HFF-Myc (cell line): ENCODE data around the gene ZEB2.

Experiments
- DNase-seq: peaks from one replicate; pipeline ENCODE4 v3.0.0-alpha.2; 2011; ENCODE audit warnings: low read depth; ENCODE audit errors: extremely low read depth
- H3K4me3 ChIP-seq: replicated peaks from 2 replicates; pipeline ENCODE4 v1.5.1; 2011; ENCODE audit warnings: low read depth, mild to moderate bottlenecking, control low read depth, low read length
- TF ChIP-seq, protein P1 (sequence below): IDR thresholded peaks from 2 replicates; pipeline ENCODE4 v1.5.1; 2012; ENCODE audit warnings: mild to moderate bottlenecking, low read depth, low read length, control low read depth; ENCODE audit errors: missing control alignments

ZEB2 gene

GRCh38 chr2:144389930-144390311, 130.0 kb downstream of the ZEB2 start:
- no peak overlapping the region for H3K4me3 ChIP-seq
- TF ChIP-seq, protein P1, sequence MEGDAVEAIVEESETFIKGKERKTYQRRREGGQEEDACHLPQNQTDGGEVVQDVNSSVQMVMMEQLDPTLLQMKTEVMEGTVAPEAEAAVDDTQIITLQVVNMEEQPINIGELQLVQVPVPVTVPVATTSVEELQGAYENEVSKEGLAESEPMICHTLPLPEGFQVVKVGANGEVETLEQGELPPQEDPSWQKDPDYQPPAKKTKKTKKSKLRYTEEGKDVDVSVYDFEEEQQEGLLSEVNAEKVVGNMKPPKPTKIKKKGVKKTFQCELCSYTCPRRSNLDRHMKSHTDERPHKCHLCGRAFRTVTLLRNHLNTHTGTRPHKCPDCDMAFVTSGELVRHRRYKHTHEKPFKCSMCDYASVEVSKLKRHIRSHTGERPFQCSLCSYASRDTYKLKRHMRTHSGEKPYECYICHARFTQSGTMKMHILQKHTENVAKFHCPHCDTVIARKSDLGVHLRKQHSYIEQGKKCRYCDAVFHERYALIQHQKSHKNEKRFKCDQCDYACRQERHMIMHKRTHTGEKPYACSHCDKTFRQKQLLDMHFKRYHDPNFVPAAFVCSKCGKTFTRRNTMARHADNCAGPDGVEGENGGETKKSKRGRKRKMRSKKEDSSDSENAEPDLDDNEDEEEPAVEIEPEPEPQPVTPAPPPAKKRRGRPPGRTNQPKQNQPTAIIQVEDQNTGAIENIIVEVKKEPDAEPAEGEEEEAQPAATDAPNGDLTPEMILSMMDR: no peak
- DNase-seq: no peak

DNA sequence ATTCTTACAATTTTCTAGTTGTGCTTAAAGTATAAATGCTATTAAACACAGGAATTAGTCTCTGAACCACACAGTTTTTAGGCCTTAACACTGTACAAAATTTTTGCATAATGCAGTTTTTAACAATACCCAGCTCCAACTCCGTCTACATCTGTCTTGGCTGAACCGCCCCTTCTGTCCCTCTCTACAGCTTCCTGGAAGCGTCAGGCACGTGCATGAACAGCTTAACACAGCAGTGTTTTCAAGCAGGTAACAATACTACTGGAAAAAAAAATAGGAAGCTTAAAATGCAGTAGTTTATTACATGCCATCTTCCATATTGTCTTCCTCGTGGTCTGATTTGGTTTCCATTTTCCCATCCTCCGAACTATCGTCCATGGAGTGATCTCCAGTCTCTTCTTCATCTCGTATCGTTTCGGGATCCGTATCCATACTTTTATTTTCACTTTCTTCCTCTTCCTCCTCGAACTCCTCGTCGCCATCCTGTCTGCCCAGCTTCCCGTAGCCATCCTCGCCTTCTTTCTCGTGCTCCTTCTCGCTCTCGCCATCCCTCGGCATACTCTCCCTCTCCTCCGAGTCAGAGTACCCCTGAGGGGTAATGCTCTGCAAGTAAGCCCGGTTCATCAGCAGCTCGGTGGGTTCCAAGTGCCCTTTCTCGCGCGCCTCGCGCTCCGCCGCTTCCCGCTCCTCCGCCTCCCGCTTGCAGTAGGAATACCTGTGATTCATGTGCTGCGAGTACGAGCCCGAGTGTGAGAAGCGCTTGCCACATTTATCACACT, 130.6 kb downstream of the ZEB2 start:
- H3K4me3 ChIP-seq: no peak overlapping the region
- TF ChIP-seq, protein P1: no peak
- no peak for DNase-seq

DNA sequence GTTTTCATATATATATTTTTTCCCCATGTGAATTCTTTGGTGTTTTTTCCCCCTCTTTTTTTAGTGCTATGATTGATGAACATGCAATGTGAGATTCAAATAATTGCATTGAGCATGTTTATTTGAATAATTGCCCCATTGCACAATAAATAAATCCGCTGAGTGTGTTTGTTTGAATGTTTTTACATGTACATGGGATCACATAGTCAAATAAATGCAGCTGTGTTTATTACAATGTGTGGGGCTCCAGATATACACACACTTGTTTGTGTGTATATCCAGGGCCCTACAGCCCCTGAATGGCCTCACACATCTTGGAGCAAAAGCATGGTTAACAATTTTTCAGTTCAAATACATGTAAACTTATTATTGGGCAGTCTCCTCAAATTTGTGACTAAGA, 134.5 kb downstream of the ZEB2 start:
- DNase-seq: no peak
- TF ChIP-seq, protein P1: no peak
- H3K4me3 ChIP-seq: no peak overlapping the region

DNA sequence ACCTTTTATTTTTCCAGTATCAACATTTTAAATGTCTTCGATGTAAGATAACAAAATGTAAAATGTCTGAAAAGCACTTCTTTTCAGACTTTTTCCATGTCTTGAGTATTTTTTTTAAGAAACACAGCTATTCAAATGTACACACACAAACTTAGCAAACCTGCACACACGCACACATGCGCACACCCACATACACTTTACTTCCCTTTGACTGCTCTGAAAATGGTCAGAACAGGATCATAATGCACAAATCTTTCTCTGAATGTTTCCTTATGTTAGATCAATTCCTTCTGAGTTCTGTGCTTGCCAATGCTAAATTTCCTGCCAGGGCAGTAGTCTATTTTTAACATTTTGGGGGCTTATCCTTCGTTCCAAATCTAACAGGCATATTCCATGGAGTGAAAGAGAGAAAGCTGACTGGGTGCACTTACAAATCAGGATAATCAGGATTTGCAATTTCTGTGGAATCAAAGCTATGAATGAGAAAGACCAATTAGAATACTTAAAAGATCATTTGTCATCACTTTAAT, 136.3 kb downstream of the ZEB2 start:
- no peak overlapping the region for H3K4me3 ChIP-seq
- no peak for DNase-seq
- TF ChIP-seq, protein P1: no peak

GRCh38 chr2:144382849-144383248, 137.1 kb downstream of the ZEB2 start:
- no peak for DNase-seq
- no peak overlapping the region for H3K4me3 ChIP-seq
- TF ChIP-seq, protein P1: no peak

- no peak for DNase-seq
- TF ChIP-seq, protein P1: no peak
These were observed 138.2 kb downstream of the ZEB2 start for GRCh38 chr2:144381716-144382115.

More at GRCh38 chr2:144381716-144382115, 138.2 kb downstream of the ZEB2 start:
- no peak overlapping the region for H3K4me3 ChIP-seq
